ENCODE results near the gene PTGER3.
"Not testable (repeated sequence)": the region's sequence is repeated elsewhere in the genome, so short reads cannot be mapped to it uniquely, and the experiment has no call there.

Gene PTGER3

GRCh38 chr1:70941563-70941962 is 106.1 kb downstream of the PTGER3 start:
- no peak for DNase-seq

GRCh38 chr1:70940398-70940797 is 107.2 kb downstream of the PTGER3 start:
- not testable (repeated sequence) for DNase-seq

GRCh38 chr1:70934194-70934961 is 113.2 kb downstream of the PTGER3 start:
- no peak for DNase-seq

DNA sequence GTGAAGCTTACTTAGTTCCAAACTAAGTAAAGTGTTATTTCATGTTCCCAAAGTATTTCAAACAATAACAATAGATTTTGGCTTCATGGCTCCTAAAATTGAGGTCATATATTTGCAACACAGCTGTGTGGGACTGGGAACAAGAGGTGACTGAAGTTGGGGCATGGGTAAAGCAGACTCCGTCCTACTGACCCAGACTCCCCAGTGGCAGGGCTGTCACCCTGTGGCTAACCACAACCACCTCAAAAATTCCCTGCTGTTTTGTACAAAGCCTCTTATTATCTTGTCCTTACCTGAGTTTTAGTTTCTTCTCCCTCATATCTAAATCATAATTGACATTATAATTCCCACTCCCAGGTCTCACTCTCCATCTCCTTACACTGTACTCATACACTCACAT is 117.6 kb downstream of the PTGER3 start:
- DNase-seq: no peak

- DNase-seq: no peak
Observed at GRCh38 chr1:70922196-70922595, 125.4 kb downstream of the PTGER3 start.
